Left cardiac atrium (tissue), 4 donors: ENCODE measurements around the gene PTPN13. TPM values are rescaled to one million over a fixed set of nuclear protein-coding genes. Genes with fewer than 3 reads are reported as not detected.
"Not testable (repeated sequence)": the region's sequence is repeated elsewhere in the genome, so short reads cannot be mapped to it uniquely, and the experiment has no call there.

Experiments used
- ATAC-seq, 2 donors: fragments of 200-7000 bp; cut with Tn5 transposase; one replicate each; pipeline ENCODE4 v1.9.1; 2020; ENCODE audit warnings: mild to moderate bottlenecking in 2 of 2, moderate library complexity in 2 of 2
- DNase-seq: peaks from one replicate; pipeline ENCODE4 v3.0.0-alpha.2; 2020
- intact Hi-C, 2 donors: fragments of 100-400 bp; cut with DNase I; formaldehyde crosslinking; loops; one replicate each; pipeline versions ENCODE4 v1.14.1 to v1.15.1; 2022 to 2023
- total RNA-seq, 2 donors: library from RNA; stranded (reverse); fragmentation: NEBNext Ultra II Directional; extraction: Animal tissue kit (Norgen Biotek cat#: 25700); gene quantifications; one replicate each; pipeline ENCODE4 v1.2.1, GENCODE V29; 2021
- donor health status: DM: no; HTN: yes; CAD: no.
- donor health status: DM: no; HTN: yes; CAD: no; lungs with severe emphysema.
- donor health status: DM: yes; HTN: yes; CAD: no.
- donor health status: Dilated cardiomyopathy.

PTPN13 gene
- total RNA-seq, 2 donors from 2014 or later, result 7.0 to 9.5 TPM

- intact Hi-C loops, result no loop called here
- DNase-seq (no peak), ATAC-seq (no peak)
These were observed 91.3 kb downstream of the PTPN13 start for GRCh38 chr4:86685401-86685800.

DNA sequence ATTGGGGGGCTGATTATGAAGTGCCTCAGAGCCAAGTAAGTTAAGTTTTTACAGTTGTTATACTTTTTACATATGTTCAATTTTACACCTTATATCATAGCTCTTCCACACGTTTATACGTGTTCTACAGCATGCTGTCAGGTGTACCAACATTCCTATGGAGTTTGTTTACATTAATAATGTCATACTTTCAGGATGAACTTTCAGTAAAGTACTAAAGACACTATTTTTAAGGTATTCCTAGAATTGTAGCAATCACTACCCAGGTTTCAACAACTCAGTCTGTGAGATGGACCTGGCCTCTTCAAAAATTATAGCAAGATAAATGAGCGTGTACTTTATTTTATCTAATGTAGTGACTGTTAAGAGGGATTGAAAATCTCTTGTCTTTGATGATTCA lies 92.6 kb downstream of the PTPN13 start:
- DNase-seq, result no peak
- intact Hi-C loops, result no loop called here
- no peak for ATAC-seq

DNA sequence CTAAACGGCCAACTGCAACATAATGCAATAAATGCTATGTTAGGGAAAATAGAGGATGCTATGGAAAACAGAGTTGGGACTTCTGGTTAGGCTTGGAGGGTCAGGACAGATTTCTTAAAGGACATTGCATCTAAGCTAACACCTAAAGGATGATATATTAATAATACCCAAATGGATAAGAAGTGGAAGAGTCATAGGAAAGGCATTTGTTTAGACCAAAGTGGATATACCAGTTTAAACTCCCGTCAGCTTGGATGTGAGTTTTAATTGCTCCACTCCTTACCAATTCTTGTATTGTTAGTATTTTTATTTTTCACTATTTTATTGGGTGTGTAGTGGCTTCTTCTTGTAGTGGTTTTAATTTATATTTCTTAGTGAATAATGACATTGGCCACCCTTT lies 93.9 kb downstream of the PTPN13 start:
- DNase-seq, result no peak
- intact Hi-C loops, result no loop called here
- ATAC-seq, result no peak

- intact Hi-C loops, result no loop called here
- ATAC-seq (no peak), DNase-seq (no peak)
These were observed 110.5 kb downstream of the PTPN13 start for GRCh38 chr4:86704601-86705000.

DNA sequence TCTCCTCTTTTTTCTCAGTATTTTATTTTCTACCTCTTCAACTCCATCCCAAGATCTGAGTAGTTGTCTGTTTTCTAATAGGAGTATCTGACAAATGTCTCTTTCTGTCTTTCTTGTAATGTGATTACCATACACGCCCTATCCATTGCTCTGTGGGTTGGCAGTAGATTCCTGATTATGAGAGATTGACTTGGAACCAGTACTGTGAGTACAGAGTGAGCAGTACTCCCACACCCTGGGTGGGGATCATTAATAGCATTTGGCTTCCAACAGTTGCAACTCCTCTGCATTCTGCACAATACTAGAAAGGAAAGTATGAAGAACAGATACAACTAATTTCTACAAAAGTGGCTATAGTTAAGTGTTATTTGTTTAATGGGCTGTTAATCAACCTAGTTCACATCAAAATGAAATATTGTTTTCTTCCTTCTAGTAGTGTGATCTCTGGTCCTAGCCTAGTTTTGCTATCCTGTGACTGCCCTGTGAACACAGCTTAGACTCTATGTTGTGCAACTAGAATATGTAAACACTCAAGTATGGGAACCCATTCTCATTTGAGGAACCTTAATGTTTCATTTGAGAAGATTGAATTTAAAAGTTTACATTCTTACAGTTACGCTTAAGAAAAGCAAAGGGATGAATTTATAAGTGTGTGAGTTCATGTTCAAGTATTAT lies 112.9 kb downstream of the PTPN13 start:
- intact Hi-C loops, result no loop called here
- DNase-seq, result no peak
- ATAC-seq, result peak; percentile 50 to 97

DNA sequence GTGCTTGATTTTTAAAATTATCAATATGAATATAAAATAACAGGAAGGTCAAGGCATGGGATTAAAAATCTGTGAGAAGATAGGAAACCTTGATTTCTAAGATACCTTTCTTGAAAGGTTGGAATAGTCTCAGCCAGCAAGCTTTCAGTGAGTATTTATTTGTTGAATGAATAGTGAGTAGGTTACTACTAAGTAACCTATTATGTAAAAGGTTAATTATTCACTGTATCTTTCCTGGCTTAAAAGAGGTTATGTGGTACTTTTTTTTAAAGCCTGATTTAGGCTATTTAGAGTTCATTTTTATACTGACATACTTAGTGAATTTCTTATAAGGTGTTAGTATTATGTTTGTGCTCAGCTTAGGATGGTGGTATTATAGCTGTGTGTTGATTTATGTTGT lies 123.5 kb downstream of the PTPN13 start:
- DNase-seq (no peak), ATAC-seq (no peak)
- intact Hi-C loops, result no loop called here

- intact Hi-C loops, result no loop called here
- ATAC-seq (no peak), DNase-seq (no peak)
These were observed 124.0 kb downstream of the PTPN13 start for GRCh38 chr4:86718152-86718551.

DNA sequence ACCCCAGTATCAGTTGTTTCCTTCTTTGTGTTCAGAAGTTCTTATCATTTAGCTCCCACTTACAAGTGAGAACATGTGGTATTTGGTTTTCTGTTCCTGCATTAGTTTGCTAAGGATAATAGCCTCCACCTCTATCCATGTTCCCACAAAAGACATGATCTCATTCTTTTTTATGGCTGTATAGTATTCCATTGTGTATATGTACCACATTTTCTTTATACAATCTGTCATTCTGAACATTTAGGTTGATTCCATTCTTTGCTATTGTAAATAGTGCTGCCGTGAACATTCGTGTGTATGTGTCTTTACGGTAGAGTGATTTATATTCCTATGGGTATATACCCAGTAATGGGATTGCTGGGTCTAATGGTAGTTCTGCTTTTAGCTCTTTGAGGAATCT lies 125.0 kb downstream of the PTPN13 start:
- ATAC-seq, DNase-seq, intact Hi-C loops: not testable (repeated sequence)

DNA sequence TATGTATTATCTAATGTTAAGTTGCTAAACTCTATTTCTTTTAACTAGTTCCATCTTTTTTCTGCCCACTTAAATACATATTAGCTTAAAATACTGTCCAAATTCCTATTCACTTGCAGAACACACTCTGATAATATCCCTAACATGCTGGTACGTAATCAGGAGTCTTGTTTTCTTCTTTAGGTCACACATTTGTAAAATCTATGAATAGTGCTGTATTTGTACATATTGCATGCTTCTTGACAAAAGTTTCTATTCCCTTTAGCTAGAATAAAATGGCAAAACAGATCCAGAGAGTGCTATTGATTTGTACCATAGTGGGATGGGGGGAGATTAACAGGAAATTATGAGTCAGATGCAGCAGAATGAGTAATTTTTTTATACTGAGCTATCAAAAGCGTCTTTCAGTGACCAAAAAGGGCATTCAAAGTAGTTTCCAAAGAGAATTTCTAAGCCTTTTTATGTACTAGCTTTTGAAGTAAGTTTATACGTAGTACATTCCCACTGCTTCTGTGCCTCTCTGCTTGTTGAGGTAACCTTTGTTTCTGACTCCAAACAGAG lies 126.5 kb downstream of the PTPN13 start:
- ATAC-seq, result no peak

GRCh38 chr4:86721412-86721811 lies 127.3 kb downstream of the PTPN13 start:
- DNase-seq (no peak), ATAC-seq (no peak)
- intact Hi-C loops, result no loop called here

More for the DNA sequence above, 126.5 kb downstream of the PTPN13 start:
- intact Hi-C loops, result no loop called here
- DNase-seq, result no peak

GRCh38 chr4:86730310-86730709 lies 136.2 kb downstream of the PTPN13 start:
- ATAC-seq (no peak), DNase-seq (no peak)
- intact Hi-C loops, result no loop called here

- DNase-seq (no peak), ATAC-seq (no peak)
- intact Hi-C loops, result no loop called here
These were observed 143.1 kb downstream of the PTPN13 start for GRCh38 chr4:86737244-86737643.

GRCh38 chr4:86741846-86742245 lies 147.7 kb downstream of the PTPN13 start:
- ATAC-seq (no peak), DNase-seq (no peak)
- intact Hi-C loops, result no loop called here

GRCh38 chr4:86744570-86744969 lies 150.5 kb downstream of the PTPN13 start:
- intact Hi-C loops, result no loop called here
- ATAC-seq, result no peak
- no peak for DNase-seq

GRCh38 chr4:86749121-86749520 lies 155.0 kb downstream of the PTPN13 start:
- ATAC-seq, result no peak
- DNase-seq, result no peak
- intact Hi-C loops, result no loop called here

DNA sequence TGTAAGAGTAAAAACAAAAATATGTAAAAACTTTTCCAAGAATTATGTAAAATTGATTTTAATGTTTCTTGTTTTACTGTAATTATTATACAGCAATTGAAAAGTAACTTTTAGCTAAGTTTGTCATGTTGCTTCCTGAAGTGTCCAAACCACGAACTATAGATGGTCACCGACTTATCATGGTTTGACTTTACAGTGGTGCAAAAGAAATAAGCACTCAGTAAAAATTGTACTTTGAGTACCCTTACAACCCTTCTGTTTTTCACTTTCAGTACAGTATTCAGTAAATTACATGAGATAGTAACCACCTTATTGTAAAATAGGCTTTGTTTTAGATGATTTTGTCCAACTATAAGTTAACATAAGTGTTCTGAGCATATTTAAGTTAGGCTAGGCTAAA lies 161.3 kb downstream of the PTPN13 start:
- no peak for ATAC-seq
- DNase-seq, result no peak
- intact Hi-C loops, result no loop called here

DNA sequence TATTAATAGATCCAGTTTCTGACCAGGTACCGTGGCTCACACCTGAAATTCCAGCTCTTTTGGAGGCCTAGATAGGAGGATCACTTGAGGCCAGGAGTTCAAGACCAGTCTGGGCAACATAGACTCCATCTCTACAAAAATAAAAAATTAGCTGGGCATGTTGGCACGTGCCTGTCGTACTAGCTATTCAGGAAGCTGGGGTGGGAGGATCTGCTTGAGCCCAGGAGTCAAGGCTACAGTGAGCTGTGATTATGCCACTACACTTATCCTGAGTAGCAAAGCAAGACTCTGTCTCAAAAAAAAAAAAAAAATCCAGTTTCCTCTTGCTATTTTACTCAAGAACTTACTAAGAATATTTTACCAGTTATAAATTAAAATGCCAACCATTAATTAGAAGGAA lies 163.4 kb downstream of the PTPN13 start:
- intact Hi-C loops, result no loop called here
- ATAC-seq (no peak), DNase-seq (no peak)

DNA sequence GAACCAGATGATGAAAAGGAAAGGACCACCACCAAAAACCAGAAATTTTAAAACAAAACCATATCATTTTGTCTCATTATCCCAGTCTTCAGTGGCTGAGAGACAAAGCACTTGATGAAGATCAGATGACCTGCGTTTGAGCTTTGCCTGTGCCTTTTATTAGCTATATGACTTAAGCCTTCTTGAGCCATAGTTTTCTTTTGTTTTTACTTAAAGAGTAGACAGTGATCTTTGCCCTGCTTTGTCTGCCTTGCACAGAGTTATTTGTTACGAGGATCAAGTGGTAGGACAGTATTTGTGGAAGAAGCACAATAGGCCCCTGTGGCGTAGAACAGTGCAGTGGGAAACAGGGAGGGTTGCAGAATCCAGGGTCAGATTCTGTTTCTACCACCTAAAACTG lies 165.2 kb downstream of the PTPN13 start:
- intact Hi-C loops, result no loop called here
- ATAC-seq (no peak), DNase-seq (no peak)

- DNase-seq (no peak), ATAC-seq (no peak)
- intact Hi-C loops, result no loop called here
These were observed 168.5 kb downstream of the PTPN13 start for GRCh38 chr4:86762649-86763048.

DNA sequence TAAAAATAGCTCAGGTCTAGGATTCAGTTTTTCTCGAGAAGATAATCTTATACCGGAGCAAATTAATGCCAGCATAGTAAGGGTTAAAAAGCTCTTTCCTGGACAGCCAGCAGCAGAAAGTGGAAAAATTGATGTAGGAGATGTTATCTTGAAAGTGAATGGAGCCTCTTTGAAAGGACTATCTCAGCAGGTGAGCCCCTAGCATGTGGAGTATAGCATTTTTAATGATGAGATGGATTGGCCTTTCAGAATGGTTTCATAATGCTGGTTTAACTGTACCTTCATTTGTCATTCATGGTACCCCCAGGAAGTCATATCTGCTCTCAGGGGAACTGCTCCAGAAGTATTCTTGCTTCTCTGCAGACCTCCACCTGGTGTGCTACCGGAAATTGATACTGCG lies 175.7 kb downstream of the PTPN13 start:
- DNase-seq (no peak), ATAC-seq (no peak)
- intact Hi-C loops, result no loop called here

DNA sequence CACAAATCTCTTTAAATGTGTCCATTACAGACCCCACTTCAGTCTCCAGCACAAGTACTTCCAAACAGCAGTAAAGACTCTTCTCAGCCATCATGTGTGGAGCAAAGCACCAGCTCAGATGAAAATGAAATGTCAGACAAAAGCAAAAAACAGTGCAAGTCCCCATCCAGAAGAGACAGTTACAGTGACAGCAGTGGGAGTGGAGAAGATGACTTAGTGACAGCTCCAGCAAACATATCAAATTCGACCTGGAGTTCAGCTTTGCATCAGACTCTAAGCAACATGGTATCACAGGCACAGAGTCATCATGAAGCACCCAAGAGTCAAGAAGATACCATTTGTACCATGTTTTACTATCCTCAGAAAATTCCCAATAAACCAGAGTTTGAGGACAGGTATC lies 177.0 kb downstream of the PTPN13 start:
- intact Hi-C loops, result no loop called here
- ATAC-seq (no peak), DNase-seq (no peak)
